ENCODE measurements around the gene AFP.

DNA sequence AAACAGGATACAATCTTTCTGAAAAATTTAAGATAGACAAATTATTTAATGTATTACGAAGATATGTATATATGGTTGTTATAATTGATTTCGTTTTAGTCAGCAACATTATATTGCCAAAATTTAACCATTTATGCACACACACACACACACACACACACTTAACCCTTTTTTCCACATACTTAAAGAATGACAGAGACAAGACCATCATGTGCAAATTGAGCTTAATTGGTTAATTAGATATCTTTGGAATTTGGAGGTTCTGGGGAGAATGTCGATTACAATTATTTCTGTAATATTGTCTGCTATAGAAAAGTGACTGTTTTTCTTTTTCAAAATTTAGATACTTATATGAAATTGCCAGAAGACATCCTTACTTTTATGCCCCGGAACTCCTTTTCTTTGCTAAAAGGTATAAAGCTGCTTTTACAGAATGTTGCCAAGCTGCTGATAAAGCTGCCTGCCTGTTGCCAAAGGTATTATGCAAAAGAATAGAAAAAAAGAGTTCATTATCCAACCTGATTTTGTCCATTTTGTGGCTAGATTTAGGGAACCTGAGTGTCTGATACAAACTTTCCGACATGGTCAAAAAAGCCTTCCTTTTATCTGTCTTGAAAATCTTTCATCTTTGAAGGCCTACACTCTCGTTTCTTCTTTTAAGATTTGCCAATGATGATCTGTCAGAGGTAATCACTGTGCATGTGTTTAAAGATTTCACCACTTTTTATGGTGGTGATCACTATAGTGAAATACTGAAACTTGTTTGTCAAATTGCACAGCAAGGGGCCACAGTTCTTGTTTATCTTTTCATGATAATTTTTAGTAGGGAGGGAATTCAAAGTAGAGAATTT lies 26.8 kb upstream of the AFP start:
- TF ChIP-seq, protein P1, sequence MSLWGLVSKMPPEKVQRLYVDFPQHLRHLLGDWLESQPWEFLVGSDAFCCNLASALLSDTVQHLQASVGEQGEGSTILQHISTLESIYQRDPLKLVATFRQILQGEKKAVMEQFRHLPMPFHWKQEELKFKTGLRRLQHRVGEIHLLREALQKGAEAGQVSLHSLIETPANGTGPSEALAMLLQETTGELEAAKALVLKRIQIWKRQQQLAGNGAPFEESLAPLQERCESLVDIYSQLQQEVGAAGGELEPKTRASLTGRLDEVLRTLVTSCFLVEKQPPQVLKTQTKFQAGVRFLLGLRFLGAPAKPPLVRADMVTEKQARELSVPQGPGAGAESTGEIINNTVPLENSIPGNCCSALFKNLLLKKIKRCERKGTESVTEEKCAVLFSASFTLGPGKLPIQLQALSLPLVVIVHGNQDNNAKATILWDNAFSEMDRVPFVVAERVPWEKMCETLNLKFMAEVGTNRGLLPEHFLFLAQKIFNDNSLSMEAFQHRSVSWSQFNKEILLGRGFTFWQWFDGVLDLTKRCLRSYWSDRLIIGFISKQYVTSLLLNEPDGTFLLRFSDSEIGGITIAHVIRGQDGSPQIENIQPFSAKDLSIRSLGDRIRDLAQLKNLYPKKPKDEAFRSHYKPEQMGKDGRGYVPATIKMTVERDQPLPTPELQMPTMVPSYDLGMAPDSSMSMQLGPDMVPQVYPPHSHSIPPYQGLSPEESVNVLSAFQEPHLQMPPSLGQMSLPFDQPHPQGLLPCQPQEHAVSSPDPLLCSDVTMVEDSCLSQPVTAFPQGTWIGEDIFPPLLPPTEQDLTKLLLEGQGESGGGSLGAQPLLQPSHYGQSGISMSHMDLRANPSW (CRISPR knock-in tag; IDR thresholded peaks at IDR 0.05; ENCODE audit: borderline replicate concordance): no peak
- TF ChIP-seq, protein P2, sequence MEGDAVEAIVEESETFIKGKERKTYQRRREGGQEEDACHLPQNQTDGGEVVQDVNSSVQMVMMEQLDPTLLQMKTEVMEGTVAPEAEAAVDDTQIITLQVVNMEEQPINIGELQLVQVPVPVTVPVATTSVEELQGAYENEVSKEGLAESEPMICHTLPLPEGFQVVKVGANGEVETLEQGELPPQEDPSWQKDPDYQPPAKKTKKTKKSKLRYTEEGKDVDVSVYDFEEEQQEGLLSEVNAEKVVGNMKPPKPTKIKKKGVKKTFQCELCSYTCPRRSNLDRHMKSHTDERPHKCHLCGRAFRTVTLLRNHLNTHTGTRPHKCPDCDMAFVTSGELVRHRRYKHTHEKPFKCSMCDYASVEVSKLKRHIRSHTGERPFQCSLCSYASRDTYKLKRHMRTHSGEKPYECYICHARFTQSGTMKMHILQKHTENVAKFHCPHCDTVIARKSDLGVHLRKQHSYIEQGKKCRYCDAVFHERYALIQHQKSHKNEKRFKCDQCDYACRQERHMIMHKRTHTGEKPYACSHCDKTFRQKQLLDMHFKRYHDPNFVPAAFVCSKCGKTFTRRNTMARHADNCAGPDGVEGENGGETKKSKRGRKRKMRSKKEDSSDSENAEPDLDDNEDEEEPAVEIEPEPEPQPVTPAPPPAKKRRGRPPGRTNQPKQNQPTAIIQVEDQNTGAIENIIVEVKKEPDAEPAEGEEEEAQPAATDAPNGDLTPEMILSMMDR (CRISPR knock-in tag; IDR thresholded peaks at IDR 0.05): no peak
- TF ChIP-seq JUN (CRISPR knock-in tag; IDR thresholded peaks at IDR 0.05) (no peak), CREM (IDR thresholded peaks at IDR 0.05) (no peak), CREM (CRISPR knock-in tag; IDR thresholded peaks at IDR 0.05) (no peak), ZNF431 (CRISPR knock-in tag; IDR thresholded peaks at IDR 0.05; ENCODE audit: borderline replicate concordance, low read depth) (no peak), IRF9 (CRISPR knock-in tag; IDR thresholded peaks at IDR 0.05; ENCODE audit: borderline replicate concordance) (no peak)
